ENCODE measurements around the gene SLC4A8. TPM values are rescaled to one million over a fixed set of nuclear protein-coding genes. Genes with fewer than 3 reads are reported as not detected.

Gene SLC4A8
- total RNA-seq, 4 donors from 2014 or later, result 0.04 to 0.22 (median 0.15) TPM

GRCh38 chr12:51391283-51392123, 33.1 kb upstream of the SLC4A8 start, which contains the start of gene GALNT6:
Gene GALNT6, minus strand, starts transcription at chr12:51391406. Its CDS starts 11,625 bp downstream, at chr12:51379781.
- no peak for DNase-seq
- peaks cover 8 to 71% (median 14%) of the 10 kb centered on the region in 3 donors for H3K4me1 ChIP-seq

GRCh38 chr12:51392556-51393237, 31.9 kb upstream of the SLC4A8 start:
- Histone ChIP-seq H3K4me3 (peak overlapping the region in 3 of 4 donors; percentile 56 to 67 (median 62)), H3K36me3 (no peaks in the 10 kb centered on the region), H3K9me3 (no peaks in the 10 kb centered on the region), H3K27ac (no peak overlapping the region), H3K27me3 (peaks cover 0 to 41% (median 0%) of the 10 kb centered on the region in 4 donors), H3K4me1 (peaks cover 6 to 70% (median 12%) of the 10 kb centered on the region in 3 donors)
- WGBS, 2 donors, result 50 to 51% methylated on average over 20 of the region's 22 CpGs
- DNase-seq, result no peak
- peak in 1 of 6 experiments; percentile 18 for TF ChIP-seq CTCF (IDR thresholded peaks at IDR 0.05)
- TF ChIP-seq POLR2A (IDR thresholded peaks at IDR 0.05), result no peak
- intact Hi-C loops (cut with DNase I), result no loop called here

More at GRCh38 chr12:51391283-51392123, 33.1 kb upstream of the SLC4A8 start, which contains the start of gene GALNT6:
- Histone ChIP-seq H3K36me3 (no peaks in the 10 kb centered on the region), H3K9me3 (no peaks in the 10 kb centered on the region), H3K27me3 (peaks cover 0 to 41% (median 0%) of the 10 kb centered on the region in 4 donors), H3K27ac (peak within 1 kb of the TSS; percentile 34 to 72 (median 59)), H3K4me3 (peak within 1 kb of the TSS; percentile 35 to 67 (median 59))
- intact Hi-C loops (cut with DNase I), result no loop called here
- TF ChIP-seq POLR2A (IDR thresholded peaks at IDR 0.05), result no peak
- no peak for TF ChIP-seq CTCF (IDR thresholded peaks at IDR 0.05)
- WGBS, 2 donors, result 0 to 2% methylated on average over 3 to 15 of the region's 73 CpGs

- DNase-seq, result no peak
- no peaks in the 10 kb centered on the region for H3K36me3 ChIP-seq
- H3K9me3 ChIP-seq, result no peaks in the 10 kb centered on the region
- intact Hi-C loops (cut with DNase I), result no loop called here
- peaks cover 3 to 57% (median 8%) of the 10 kb centered on the region in 3 donors for H3K4me1 ChIP-seq
- TF ChIP-seq CTCF (IDR thresholded peaks at IDR 0.05) (no peak), POLR2A (IDR thresholded peaks at IDR 0.05) (peak in 1 of 4 donors; percentile 19)
- no peak overlapping the region for H3K4me3 ChIP-seq
- 60 to 77% methylated on average over 11 to 14 of the region's 14 CpGs for WGBS, 2 donors
- peaks cover 0 to 47% (median 0%) of the 10 kb centered on the region in 4 donors for H3K27me3 ChIP-seq
- peak overlapping the region; percentile 46 to 60 (median 54) for H3K27ac ChIP-seq
These were observed 30.7 kb upstream of the SLC4A8 start for GRCh38 chr12:51393676-51394545.

- no peaks in the 10 kb centered on the region for H3K9me3 ChIP-seq
- no peaks in the 10 kb centered on the region for H3K36me3 ChIP-seq
- no peak for DNase-seq
- intact Hi-C loops (cut with DNase I), result no loop called here
- H3K4me3 ChIP-seq, result no peak overlapping the region
- WGBS, 2 donors, result 59 to 69% methylated on average over 7 to 8 of the region's 8 CpGs
- H3K27me3 ChIP-seq, result peaks cover 0 to 46% (median 0%) of the 10 kb centered on the region in 4 donors
- peaks cover 3 to 42% (median 8%) of the 10 kb centered on the region in 3 donors for H3K4me1 ChIP-seq
- TF ChIP-seq POLR2A (IDR thresholded peaks at IDR 0.05) (no peak), CTCF (IDR thresholded peaks at IDR 0.05) (no peak)
- peak overlapping the region in 2 of 4 donors; percentile 39 to 60 for H3K27ac ChIP-seq
These were observed 29.1 kb upstream of the SLC4A8 start for GRCh38 chr12:51395283-51396230.

All from esophagus squamous epithelium (tissue), 5 donors.